Fibroblast of mammary gland (primary cell): ENCODE data around the gene ARVCF.
A peak's percentile ranks its signal among the peaks of the same experiment; 100 is the strongest.

Experiments used
- DNase-seq: peaks from one replicate; pipeline ENCODE4 v3.0.0-alpha.2; 2010; ENCODE audit warnings: low read depth
- H3K4me3 ChIP-seq: 2 replicates; pipeline ENCODE4 v1.5.1; 2011; ENCODE audit warnings: low read depth, mild to moderate bottlenecking, low read length, moderate library complexity; ENCODE audit not compliant: control insufficient read depth
- CTCF ChIP-seq: conservative IDR thresholded peaks from 2 replicates; pipeline ENCODE4 v1.5.1; 2011; ENCODE audit warnings: low read depth, low read length, inconsistent platforms; ENCODE audit not compliant: control insufficient read depth, insufficient read depth

ARVCF gene

GRCh38 chr22:19958083-19959042 lies 58.3 kb downstream of the ARVCF start:
- no peak for TF ChIP-seq CTCF
- DNase-seq = peak; percentile 74
- peak overlapping the region; percentile 37 for H3K4me3 ChIP-seq

GRCh38 chr22:19957445-19957844 lies 59.2 kb downstream of the ARVCF start:
- TF ChIP-seq CTCF = no peak
- H3K4me3 ChIP-seq = no peak overlapping the region
- DNase-seq = no peak

GRCh38 chr22:19955241-19956128 lies 61.1 kb downstream of the ARVCF start:
- no peak for DNase-seq
- H3K4me3 ChIP-seq = no peak overlapping the region
- no peak for TF ChIP-seq CTCF

GRCh38 chr22:19951346-19951745 lies 65.3 kb downstream of the ARVCF start:
- DNase-seq = no peak
- no peak overlapping the region for H3K4me3 ChIP-seq
- TF ChIP-seq CTCF = no peak

- no peak for TF ChIP-seq CTCF
- DNase-seq = no peak
- no peak overlapping the region for H3K4me3 ChIP-seq
These were observed 68.4 kb downstream of the ARVCF start for GRCh38 chr22:19948057-19948760.
